Measurements from ENCODE around the gene MUC15.

- TF ChIP-seq TOX (CRISPR knock-in tag; IDR thresholded peaks at IDR 0.05; ENCODE audit: borderline replicate concordance) (no peak), OSR1 (CRISPR knock-in tag; IDR thresholded peaks at IDR 0.05) (no peak), ZFP3 (CRISPR knock-in tag; IDR thresholded peaks at IDR 0.05) (no peak), BACH2 (CRISPR knock-in tag; IDR thresholded peaks at IDR 0.05; ENCODE audit: borderline replicate concordance) (no peak), ZNF70 (CRISPR knock-in tag; IDR thresholded peaks at IDR 0.05) (no peak), ZNF8 (CRISPR knock-in tag; IDR thresholded peaks at IDR 0.05) (no peak), CREB5 (CRISPR knock-in tag; IDR thresholded peaks at IDR 0.05; ENCODE audit: low read depth) (no peak)
Measured at GRCh38 chr11:26620282-26621045, 48.4 kb upstream of the MUC15 start.

All from SK-N-SH treated with all-trans-retinoic acid at 6 μM for 48 hours (cell line).